Spleen (tissue), 7 donors: Measurements from ENCODE around the gene NAGS.

Experiments used
- CTCF ChIP-seq, 11 experiments: fragments of 200-600 bp in 7 of 11; fragments of 450-650 bp in 4 of 11; sonication (generic) in 4 of 11; IDR thresholded peaks in 8 of 11; conservative IDR thresholded peaks in 3 of 11; 1 replicate in 7 of 11; 2 replicates in 4 of 11; pipeline versions ENCODE4 v1.4.0 to v1.8.0; 2016 to 2021; ENCODE audit warnings: antibody characterized with exemption in 11 of 11, inconsistent platforms in 4 of 11, mild to moderate bottlenecking in 1 of 11
- POLR2A ChIP-seq, 3 donors: fragments of 450-650 bp; IDR thresholded peaks; one replicate each; pipeline ENCODE4 v1.5.1; 2017; ENCODE audit warnings: antibody characterized with exemption in 3 of 3, mild to moderate bottlenecking in 1 of 3
- POLR2AphosphoS5 ChIP-seq, 3 donors: sonication (generic); formaldehyde crosslinking; IDR thresholded peaks; one replicate each; pipeline ENCODE4 v1.5.1; 2017; ENCODE audit warnings: antibody characterized with exemption in 3 of 3
- donor health status: DM: no; HTN: no; CAD: no; lungs with moderate emphysema.
- donor health status: DM: no; HTN: no; CAD: no.
- donor health status: DM: no; HTN: no; CAD: no.

GRCh38 chr17:43970366-43970765 lies 34.1 kb upstream of the NAGS start:
- TF ChIP-seq CTCF (IDR thresholded peaks at IDR 0.05 in 8 of 11, conservative IDR thresholded peaks at IDR 0.05 in 3 of 11) (no peak), POLR2AphosphoS5 (IDR thresholded peaks at IDR 0.05) (no peak), POLR2A (IDR thresholded peaks at IDR 0.05) (no peak)
